D341Med (cell line): ENCODE results near the gene TRUB2.

Experiments used
- DNase-seq: peaks from one replicate; pipeline ENCODE4 v3.0.0; 2012; ENCODE audit warnings: low spot score

TRUB2 gene

GRCh38 chr9:128322404-128323211 is at the start of gene TRUB2, which contains the start of gene COQ4:
Gene TRUB2, minus strand, starts transcription at chr9:128322447. Its CDS starts 39 bp downstream, at chr9:128322408.
Gene COQ4, plus strand, starts transcription at chr9:128322839. Its CDS starts 20 bp downstream, at chr9:128322859.
- DNase-seq = peak; percentile 94

GRCh38 chr9:128371630-128372117 is 49.4 kb upstream of the TRUB2 start:
- no peak for DNase-seq

- peak; percentile 97 for DNase-seq
Measured at GRCh38 chr9:128370752-128371629, 48.7 kb upstream of the TRUB2 start, which contains the start of gene URM1. Gene URM1, plus strand, starts transcription at chr9:128371374. Its CDS starts 7 bp downstream, at chr9:128371381.

GRCh38 chr9:128370367-128370751 is 48.1 kb upstream of the TRUB2 start:
- no peak for DNase-seq

- no peak for DNase-seq
Measured at GRCh38 chr9:128369024-128369706, 46.9 kb upstream of the TRUB2 start.

GRCh38 chr9:128365525-128365924 is 43.3 kb upstream of the TRUB2 start:
- no peak for DNase-seq

- no peak for DNase-seq
Measured at GRCh38 chr9:128362774-128363173, 40.5 kb upstream of the TRUB2 start.

- DNase-seq = peak; percentile 89
Measured at GRCh38 chr9:128361986-128362646, 39.9 kb upstream of the TRUB2 start.

- no peak for DNase-seq
Measured at GRCh38 chr9:128361296-128361985, 39.2 kb upstream of the TRUB2 start.

- no peak for DNase-seq
Measured at GRCh38 chr9:128360826-128361225, 38.6 kb upstream of the TRUB2 start.

GRCh38 chr9:128358861-128359260 is 36.6 kb upstream of the TRUB2 start:
- no peak for DNase-seq

- DNase-seq = no peak
Measured at GRCh38 chr9:128358090-128358489, 35.8 kb upstream of the TRUB2 start.

- DNase-seq = no peak
Measured at GRCh38 chr9:128355451-128355850, 33.2 kb upstream of the TRUB2 start.

- no peak for DNase-seq
Measured at GRCh38 chr9:128349772-128350171, 27.5 kb upstream of the TRUB2 start.

GRCh38 chr9:128349125-128349524 is 26.9 kb upstream of the TRUB2 start:
- DNase-seq = no peak

GRCh38 chr9:128344931-128345605 is 22.8 kb upstream of the TRUB2 start:
- no peak for DNase-seq

- DNase-seq = no peak
Measured at GRCh38 chr9:128343855-128344254, 21.6 kb upstream of the TRUB2 start.

- no peak for DNase-seq
Measured at GRCh38 chr9:128342971-128343680, 20.9 kb upstream of the TRUB2 start.

GRCh38 chr9:128341435-128341849 is 19.2 kb upstream of the TRUB2 start:
- DNase-seq = peak; percentile 85
